IMR-90 (cell line): Measurements from ENCODE around the gene ABCC4.

Experiments
- CHD1 ChIP-seq: IDR thresholded peaks from 2 replicates; pipeline ENCODE4 v1.6.1; 2012; ENCODE audit warnings: low read depth, low read length, improper control_type of control experiment
- POLR2A ChIP-seq: IDR thresholded peaks from 2 replicates; pipeline ENCODE4 v1.6.1; 2012; ENCODE audit warnings: mild to moderate bottlenecking, low read depth, low read length
- RFX5 ChIP-seq: IDR thresholded peaks from 2 replicates; pipeline ENCODE4 v1.8.0; 2012; ENCODE audit warnings: low read depth, mild to moderate bottlenecking, low read length, moderate library complexity
- TF ChIP-seq, protein P1 (sequence below): conservative IDR thresholded peaks from 2 replicates; pipeline ENCODE4 v1.5.1; 2012; ENCODE audit warnings: mild to moderate bottlenecking, low read depth, low read length, improper control_type of control experiment

DNA sequence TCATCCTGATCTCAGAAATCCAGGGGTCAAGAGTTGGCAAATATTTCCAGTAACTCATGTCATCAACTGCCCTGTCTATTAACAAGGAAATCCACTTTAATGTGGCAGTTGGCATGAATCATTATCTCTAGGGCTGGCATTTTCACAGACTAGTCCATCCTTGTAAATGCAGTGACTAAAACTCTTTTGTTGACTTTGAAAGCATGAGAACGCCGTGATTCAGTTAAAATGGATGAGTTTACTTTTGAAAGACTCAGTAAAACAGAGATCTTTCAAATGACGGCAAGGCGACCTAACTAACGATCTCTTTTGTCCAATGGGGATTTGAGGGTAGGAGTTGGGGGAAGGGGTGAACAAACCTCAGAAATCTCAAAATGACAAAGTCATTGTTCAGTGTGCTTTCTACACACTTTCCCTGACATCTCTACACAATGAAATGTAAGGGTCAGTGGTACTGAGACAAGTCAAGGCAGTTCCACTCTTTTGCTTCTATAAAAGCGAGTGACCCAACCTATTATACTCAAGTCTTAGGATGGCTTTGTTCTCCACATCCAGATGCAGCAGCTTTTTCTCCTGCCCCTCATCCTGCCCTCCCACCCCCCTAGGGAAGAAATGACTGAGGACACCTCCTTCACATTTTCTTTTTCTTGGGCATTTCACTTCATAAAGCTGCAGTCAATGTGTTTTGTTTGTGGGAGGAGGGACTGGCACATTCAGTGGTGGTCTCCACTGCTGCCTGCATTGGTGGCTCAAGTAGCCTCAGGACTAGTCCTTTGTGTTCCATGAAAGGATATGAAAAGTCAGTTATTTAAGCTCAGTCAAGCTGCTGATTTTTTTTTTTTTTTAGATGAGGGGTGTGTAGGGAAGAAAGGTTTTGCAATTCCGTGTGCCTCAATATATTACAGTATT, 200.5 kb downstream of the ABCC4 start:
- TF ChIP-seq, protein P1, sequence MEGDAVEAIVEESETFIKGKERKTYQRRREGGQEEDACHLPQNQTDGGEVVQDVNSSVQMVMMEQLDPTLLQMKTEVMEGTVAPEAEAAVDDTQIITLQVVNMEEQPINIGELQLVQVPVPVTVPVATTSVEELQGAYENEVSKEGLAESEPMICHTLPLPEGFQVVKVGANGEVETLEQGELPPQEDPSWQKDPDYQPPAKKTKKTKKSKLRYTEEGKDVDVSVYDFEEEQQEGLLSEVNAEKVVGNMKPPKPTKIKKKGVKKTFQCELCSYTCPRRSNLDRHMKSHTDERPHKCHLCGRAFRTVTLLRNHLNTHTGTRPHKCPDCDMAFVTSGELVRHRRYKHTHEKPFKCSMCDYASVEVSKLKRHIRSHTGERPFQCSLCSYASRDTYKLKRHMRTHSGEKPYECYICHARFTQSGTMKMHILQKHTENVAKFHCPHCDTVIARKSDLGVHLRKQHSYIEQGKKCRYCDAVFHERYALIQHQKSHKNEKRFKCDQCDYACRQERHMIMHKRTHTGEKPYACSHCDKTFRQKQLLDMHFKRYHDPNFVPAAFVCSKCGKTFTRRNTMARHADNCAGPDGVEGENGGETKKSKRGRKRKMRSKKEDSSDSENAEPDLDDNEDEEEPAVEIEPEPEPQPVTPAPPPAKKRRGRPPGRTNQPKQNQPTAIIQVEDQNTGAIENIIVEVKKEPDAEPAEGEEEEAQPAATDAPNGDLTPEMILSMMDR: no peak
- TF ChIP-seq CHD1 (no peak), RFX5 (no peak), POLR2A (no peak)
